ENCODE results near the gene WDFY4.

GRCh38 chr10:48993627-48994026 is 309.0 kb downstream of the WDFY4 start:
- no peak for TF ChIP-seq SNAI2 (CRISPR knock-in tag; IDR thresholded peaks at IDR 0.05)
- no peak for TF ChIP-seq TCF4 (CRISPR knock-in tag; IDR thresholded peaks at IDR 0.05; ENCODE audit: borderline replicate concordance)
- TF ChIP-seq TSHZ2 (CRISPR knock-in tag; IDR thresholded peaks at IDR 0.05), result no peak
- TF ChIP-seq CREB5 (CRISPR knock-in tag; IDR thresholded peaks at IDR 0.05; ENCODE audit: low read depth), result no peak
- no peak for TF ChIP-seq ISL1 (CRISPR knock-in tag; IDR thresholded peaks at IDR 0.05)
- TF ChIP-seq ARNTL (CRISPR knock-in tag; IDR thresholded peaks at IDR 0.05; ENCODE audit: borderline replicate concordance, low read depth), result no peak
- TF ChIP-seq ZC3H10 (CRISPR knock-in tag; IDR thresholded peaks at IDR 0.05), result no peak
- no peak for TF ChIP-seq RARB (CRISPR knock-in tag; IDR thresholded peaks at IDR 0.05)
- TF ChIP-seq POU6F1 (CRISPR knock-in tag; IDR thresholded peaks at IDR 0.05; ENCODE audit: borderline replicate concordance, low read depth), result no peak
- TF ChIP-seq BACH2 (CRISPR knock-in tag; IDR thresholded peaks at IDR 0.05; ENCODE audit: borderline replicate concordance), result no peak
- no peak for TF ChIP-seq ZNF8 (CRISPR knock-in tag; IDR thresholded peaks at IDR 0.05)
- TF ChIP-seq TOX (CRISPR knock-in tag; IDR thresholded peaks at IDR 0.05; ENCODE audit: borderline replicate concordance), result no peak
